Right forelimb (tissue), 1 donor: Measurements from ENCODE around the gene NDUFA8.

ENCODE experiments used
- DNase-seq: peaks from one replicate; pipeline ENCODE4 v3.0.0-alpha.2; 2018

Gene NDUFA8

GRCh38 chr9:122159026-122159924, at the start of gene NDUFA8, which contains the start of gene MORN5:
NDUFA8 (minus strand) TSS chr9:122159779; CDS start chr9:122159677, 102 bp downstream.
MORN5 (plus strand) TSS chr9:122159908; CDS start chr9:122159973, 65 bp downstream.
- DNase-seq, result peak; percentile 98

GRCh38 chr9:122207096-122207495, 47.5 kb upstream of the NDUFA8 start:
- no peak for DNase-seq

GRCh38 chr9:122206118-122207046, 46.8 kb upstream of the NDUFA8 start:
- DNase-seq, result no peak

- DNase-seq, result no peak
Observed at GRCh38 chr9:122205176-122205575, 45.6 kb upstream of the NDUFA8 start.

- DNase-seq, result no peak
Observed at GRCh38 chr9:122204491-122204890, 44.9 kb upstream of the NDUFA8 start.

GRCh38 chr9:122204055-122204454, 44.5 kb upstream of the NDUFA8 start:
- DNase-seq, result no peak

GRCh38 chr9:122202111-122202510, 42.5 kb upstream of the NDUFA8 start:
- no peak for DNase-seq

GRCh38 chr9:122201641-122202040, 42.1 kb upstream of the NDUFA8 start:
- no peak for DNase-seq

GRCh38 chr9:122200960-122201595, 41.5 kb upstream of the NDUFA8 start:
- no peak for DNase-seq

- DNase-seq, result no peak
Observed at GRCh38 chr9:122197882-122198281, 38.3 kb upstream of the NDUFA8 start.

- no peak for DNase-seq
Observed at GRCh38 chr9:122197426-122197825, 37.8 kb upstream of the NDUFA8 start.

- no peak for DNase-seq
Observed at GRCh38 chr9:122195875-122196274, 36.3 kb upstream of the NDUFA8 start.

- DNase-seq, result no peak
Observed at GRCh38 chr9:122193651-122194050, 34.1 kb upstream of the NDUFA8 start.

- DNase-seq, result no peak
Observed at GRCh38 chr9:122192914-122193525, 33.4 kb upstream of the NDUFA8 start.

GRCh38 chr9:122192261-122192875, 32.8 kb upstream of the NDUFA8 start:
- no peak for DNase-seq

- DNase-seq, result no peak
Observed at GRCh38 chr9:122191584-122191983, 32.0 kb upstream of the NDUFA8 start.

GRCh38 chr9:122190597-122191381, 31.2 kb upstream of the NDUFA8 start:
- no peak for DNase-seq

GRCh38 chr9:122188369-122188768, 28.8 kb upstream of the NDUFA8 start:
- DNase-seq, result no peak

- no peak for DNase-seq
Observed at GRCh38 chr9:122186777-122187470, 27.3 kb upstream of the NDUFA8 start.

GRCh38 chr9:122186301-122186700, 26.7 kb upstream of the NDUFA8 start:
- DNase-seq, result no peak

- no peak for DNase-seq
Observed at GRCh38 chr9:122184551-122184950, 25.0 kb upstream of the NDUFA8 start.
